Ecto neural progenitor cell (in vitro differentiated cells): ENCODE results near the gene CDK9.
"Not testable (repeated sequence)": the region's sequence is repeated elsewhere in the genome, so short reads cannot be mapped to it uniquely, and the experiment has no call there.

Experiments
- DNase-seq: peaks from one replicate; pipeline ENCODE4 v3.0.0-alpha.2; 2018; ENCODE audit warnings: low spot score

CDK9 gene

DNA sequence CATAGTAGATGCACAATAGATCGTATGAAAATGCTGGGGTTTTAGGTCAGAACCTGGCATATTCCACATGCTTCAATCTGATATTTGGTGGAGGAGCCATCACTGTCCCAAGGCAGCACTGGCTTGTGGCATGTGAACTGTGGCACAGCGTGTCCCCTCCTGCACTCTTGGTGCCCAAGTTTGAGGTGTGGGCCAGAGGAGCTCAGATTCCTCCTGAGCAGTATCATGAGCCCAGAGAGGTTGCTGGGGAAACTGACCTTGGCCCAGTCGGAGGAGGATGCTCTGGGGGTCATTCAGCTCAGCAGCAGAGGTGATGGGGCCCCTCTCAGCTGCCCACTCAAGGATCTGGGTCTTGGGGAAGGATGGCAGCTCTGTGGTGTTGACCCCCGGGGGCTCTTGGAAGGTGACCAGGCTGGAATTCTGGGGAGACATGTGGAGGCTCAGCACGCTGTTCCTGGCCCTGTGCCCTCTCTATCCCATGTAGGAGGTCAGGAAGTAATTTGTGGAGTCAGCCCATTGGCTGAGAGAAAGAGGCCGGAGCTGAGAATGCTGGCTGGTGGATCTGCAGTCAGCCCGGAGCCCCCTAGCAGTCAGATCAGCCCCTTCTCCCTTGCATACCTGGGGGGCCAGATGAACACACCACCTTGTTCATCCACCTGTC lies 40.5 kb downstream of the CDK9 start:
- DNase-seq = no peak

DNA sequence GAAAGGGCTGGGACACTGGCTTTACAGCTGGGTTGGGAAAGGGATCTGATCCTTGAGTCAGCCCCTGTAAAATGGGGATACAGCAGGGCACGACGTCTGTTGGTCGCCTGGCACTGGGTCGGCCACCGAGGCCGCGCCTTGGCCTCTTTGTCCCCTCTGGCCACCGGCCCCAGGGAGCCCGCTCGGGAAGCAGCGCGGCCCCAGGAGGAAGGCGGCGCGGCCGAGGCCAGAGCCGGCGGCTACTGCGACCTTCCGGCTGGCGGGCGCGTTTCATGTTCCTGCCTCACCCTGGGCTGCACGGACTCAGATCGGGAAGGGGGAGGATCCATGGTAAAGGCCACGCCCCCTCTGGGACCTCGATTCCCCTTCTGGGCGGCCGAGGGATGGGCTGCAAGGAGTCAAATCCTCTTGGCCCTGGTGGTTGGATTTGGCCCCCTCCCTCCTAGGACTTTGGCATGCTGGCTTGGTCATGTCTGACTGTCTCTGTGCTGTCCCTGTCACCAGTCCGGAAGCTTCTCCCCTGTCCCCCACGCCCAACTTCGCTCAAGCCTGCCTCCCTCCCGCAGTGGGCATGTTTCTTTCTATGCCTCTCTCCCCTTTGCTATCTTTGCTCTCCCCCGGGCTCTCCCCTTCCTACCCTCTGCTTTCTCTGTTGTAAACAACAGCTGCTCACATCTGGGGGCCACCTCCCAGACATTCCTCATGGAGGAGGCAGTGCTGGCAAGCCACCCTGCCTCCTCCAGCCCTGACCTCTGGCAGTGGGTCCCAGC lies 42.6 kb downstream of the CDK9 start:
- DNase-seq = peak; percentile 94

DNA sequence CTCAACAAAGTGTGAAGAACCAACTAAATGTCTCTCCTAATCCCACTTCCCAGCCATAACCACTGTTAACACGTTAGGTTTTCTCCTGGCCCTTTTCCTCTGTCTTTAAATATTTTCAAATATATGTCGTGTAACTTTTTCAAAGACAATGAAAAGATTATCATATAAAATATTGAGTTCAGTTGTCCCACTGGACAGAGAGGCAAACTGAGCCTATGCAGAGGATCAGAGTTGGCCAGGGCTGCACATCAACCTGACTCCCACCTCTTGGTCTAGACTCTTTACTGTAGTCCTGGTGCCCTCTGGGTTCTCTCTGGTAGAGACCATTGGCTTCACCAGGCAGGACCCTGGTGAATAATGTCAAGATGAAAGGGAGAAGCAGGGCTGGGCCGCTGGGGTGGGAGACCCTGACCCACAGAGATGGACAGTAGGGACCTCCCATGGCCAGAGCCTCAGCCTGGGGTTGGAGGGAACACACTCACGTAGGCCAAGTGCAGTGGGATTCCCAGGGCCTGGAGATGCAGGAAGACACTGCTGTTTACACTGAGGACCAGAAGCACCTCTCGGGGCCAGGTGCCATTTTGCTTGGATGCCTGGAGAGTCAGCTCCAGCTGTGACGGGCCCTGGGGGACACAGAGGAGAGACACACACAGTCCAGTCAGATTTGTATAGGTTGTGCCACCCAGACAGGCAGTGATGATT lies 43.5 kb downstream of the CDK9 start:
- no peak for DNase-seq

DNA sequence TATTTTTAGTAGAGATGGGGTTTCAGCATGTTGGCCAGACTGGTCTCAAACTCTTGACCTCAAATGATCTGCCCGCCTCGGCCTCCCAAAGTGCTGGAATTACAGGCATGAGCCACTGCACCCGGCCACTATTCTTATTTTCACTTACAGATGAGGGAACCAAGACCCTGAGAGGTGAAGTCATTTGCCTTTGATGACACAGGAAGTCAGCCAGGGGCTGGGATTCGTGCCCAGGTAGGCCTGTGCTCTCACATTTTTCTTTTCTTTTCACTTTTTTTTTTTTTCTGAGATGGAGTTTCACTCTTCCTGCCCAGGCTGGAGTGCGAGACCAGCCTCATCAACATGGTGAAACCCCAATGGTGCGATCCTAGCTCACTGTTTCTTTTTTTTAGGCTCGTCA lies 46.4 kb downstream of the CDK9 start:
- DNase-seq = no peak

DNA sequence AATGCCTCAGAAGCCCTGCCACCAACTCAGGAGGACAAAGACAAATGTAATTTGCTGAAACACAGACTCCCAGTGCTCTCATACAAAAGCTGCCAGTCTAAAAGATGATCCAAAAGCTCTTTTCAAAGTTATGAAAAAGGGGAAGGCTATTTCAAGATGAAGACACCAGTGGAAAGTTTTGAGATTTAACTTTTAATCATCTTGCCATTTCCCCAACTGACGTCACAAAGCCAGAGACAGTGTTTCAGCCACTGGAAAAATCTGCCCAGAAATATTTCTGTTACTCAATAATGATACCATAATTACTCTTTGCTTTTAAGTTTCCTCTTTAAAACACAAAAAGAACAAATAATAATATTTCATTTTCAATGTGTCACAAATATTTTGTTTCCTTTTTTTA lies 47.7 kb downstream of the CDK9 start:
- DNase-seq = no peak

DNA sequence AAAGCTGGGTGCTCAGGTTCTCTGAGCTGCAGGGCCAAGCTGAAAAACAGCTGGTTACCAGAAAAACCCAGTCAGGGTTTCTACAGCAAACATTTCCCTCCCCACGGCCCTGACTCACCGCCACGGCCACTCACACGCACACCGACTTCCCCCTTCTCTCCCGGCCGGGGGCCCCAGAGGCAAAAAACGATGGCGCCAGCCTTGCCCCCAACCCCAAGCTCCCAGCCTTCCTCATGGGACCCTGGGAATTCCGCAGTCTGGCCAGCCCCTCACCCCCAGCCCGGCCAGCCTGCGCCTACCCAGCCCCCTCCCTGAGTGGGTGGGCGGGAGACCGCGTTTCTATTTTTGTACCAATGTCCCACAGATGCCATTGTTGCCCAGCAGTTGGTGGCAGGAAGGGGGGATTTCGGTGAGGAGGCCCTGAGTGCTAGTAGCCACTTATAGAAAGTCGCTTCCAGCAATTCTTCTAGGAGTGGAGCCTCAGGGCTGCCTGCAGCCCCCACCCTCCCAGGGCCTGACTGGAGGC lies 50.2 kb downstream of the CDK9 start:
- no peak for DNase-seq

DNA sequence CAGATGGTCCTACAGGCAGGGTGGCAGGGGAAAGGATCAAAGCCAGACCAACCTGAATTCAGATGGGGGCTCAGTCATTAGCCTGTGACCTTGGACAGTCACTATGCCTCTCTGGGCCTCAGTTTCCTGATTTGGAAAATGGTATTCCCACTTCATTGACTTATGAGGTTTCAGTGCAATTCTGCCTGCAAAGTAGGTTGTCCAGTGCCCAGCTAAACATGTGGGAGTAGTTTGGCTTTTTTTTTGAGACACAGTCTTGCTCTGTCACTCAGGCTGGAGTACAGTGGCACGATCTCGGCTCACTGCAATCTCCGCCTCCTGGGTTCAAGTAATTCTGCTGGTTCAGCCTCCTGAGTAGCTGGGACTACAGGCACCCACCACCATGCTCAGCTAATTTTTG lies 50.7 kb downstream of the CDK9 start:
- DNase-seq = not testable (repeated sequence)

DNA sequence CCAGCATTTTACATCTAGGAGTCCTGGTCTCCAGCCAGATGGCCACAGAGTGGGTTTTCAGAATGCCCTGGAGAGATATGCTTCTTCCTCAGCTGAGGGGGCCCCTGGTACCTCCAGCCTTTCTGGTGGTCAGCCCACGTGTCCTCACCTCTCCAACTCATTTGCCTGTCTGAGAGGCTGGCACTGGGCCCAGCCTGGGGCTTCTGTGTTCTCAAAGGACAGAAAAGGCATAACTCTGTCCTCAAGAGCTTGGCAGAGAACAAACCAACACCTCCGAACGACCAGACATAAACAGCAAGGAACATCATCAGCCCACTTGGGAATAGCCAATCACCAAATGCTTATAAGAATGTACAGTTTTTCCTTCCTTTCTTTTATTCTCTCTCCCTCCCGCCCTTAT lies 51.5 kb downstream of the CDK9 start:
- no peak for DNase-seq

DNA sequence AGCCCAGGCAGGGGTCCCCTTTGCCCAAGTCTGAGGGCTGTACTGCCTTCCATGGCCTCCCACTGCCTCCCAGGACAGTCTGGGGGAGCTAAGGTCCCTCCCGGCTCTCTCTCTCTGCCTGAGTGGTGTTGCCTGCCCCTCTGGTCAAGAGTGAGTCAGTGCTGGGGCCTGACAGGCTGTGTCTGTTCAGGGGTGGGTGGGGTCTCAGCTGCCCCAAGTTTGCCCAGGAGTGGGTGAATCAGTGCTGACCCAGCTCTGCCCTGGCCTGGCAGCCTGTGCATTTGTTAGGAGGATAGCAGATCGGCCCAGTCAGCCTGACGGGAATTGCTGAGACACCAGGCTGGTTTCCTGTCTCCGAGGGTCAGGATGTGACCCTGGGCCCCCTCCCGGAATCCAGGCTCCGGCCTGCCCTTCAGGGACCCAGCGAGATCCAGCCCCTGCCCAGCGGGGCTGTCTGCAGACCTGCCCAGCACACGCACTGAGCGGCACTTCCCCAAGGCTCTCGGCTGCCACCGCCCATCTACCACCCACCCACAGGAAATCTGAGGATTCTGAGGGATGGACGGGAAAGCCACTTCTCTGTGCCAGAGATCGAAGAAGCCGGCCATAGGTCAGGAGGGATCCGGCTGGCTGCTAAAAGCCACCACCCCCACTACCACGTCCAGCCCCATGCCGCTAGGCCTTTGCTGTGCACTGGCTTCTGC lies 52.7 kb downstream of the CDK9 start:
- no peak for DNase-seq
